HUES48 (cell line): ENCODE data around the gene TSPAN9.

Experiments
- H3K27ac ChIP-seq: one replicate; pipeline ENCODE4 v1.7.0; 2013; ENCODE audit warnings: low read depth, low read length, inconsistent platforms
- H3K27me3 ChIP-seq: 2 replicates; pipeline ENCODE4 v1.6.1; 2013; ENCODE audit warnings: mild to moderate bottlenecking, low read length; ENCODE audit not compliant: control insufficient read depth, insufficient read depth
- H3K36me3 ChIP-seq: 2 replicates; pipeline ENCODE4 v1.6.1; 2013; ENCODE audit warnings: low read length; ENCODE audit not compliant: control insufficient read depth, insufficient read depth
- H3K4me1 ChIP-seq: 2 replicates; pipeline ENCODE4 v1.6.1; 2013; ENCODE audit warnings: mild to moderate bottlenecking, low read length; ENCODE audit not compliant: control insufficient read depth, insufficient read depth
- H3K4me3 ChIP-seq: 2 replicates; pipeline ENCODE4 v1.5.1; 2013; ENCODE audit warnings: mild to moderate bottlenecking, low read depth, low read length
- H3K9ac ChIP-seq: 2 replicates; pipeline ENCODE4 v1.6.1; 2013; ENCODE audit warnings: mild to moderate bottlenecking, low read depth, low read length, moderate library complexity
- H3K9me3 ChIP-seq: 2 replicates; pipeline ENCODE4 v1.6.1; 2013; ENCODE audit warnings: low read length; ENCODE audit not compliant: control insufficient read depth, insufficient read depth

The TSPAN9 gene

GRCh38 chr12:3195337-3195736, 118.2 kb downstream of the TSPAN9 start:
- H3K9me3 ChIP-seq, result no peaks in the 10 kb centered on the region
- H3K27ac ChIP-seq, result no peak overlapping the region
- H3K36me3 ChIP-seq, result no peaks in the 10 kb centered on the region
- H3K4me3 ChIP-seq, result no peak overlapping the region
- peaks cover 10% of the 10 kb centered on the region for H3K4me1 ChIP-seq
- peaks cover 11% of the 10 kb centered on the region for H3K27me3 ChIP-seq
- H3K9ac ChIP-seq, result no peak overlapping the region

GRCh38 chr12:3195859-3196483, 118.8 kb downstream of the TSPAN9 start:
- no peaks in the 10 kb centered on the region for H3K36me3 ChIP-seq
- H3K9me3 ChIP-seq, result no peaks in the 10 kb centered on the region
- H3K4me1 ChIP-seq, result peaks cover 12% of the 10 kb centered on the region
- no peak overlapping the region for H3K27ac ChIP-seq
- H3K27me3 ChIP-seq, result peaks cover 17% of the 10 kb centered on the region
- no peak overlapping the region for H3K4me3 ChIP-seq
- no peak overlapping the region for H3K9ac ChIP-seq

- Histone ChIP-seq H3K36me3 (no peaks in the 10 kb centered on the region), H3K9ac (no peak overlapping the region), H3K27ac (no peak overlapping the region), H3K4me1 (peaks cover 17% of the 10 kb centered on the region), H3K27me3 (peaks cover 22% of the 10 kb centered on the region), H3K9me3 (no peaks in the 10 kb centered on the region), H3K4me3 (no peak overlapping the region)
Measured at GRCh38 chr12:3196488-3196887, 119.3 kb downstream of the TSPAN9 start.

- H3K9me3 ChIP-seq, result no peaks in the 10 kb centered on the region
- peaks cover 18% of the 10 kb centered on the region for H3K4me1 ChIP-seq
- H3K9ac ChIP-seq, result no peak overlapping the region
Measured at GRCh38 chr12:3197131-3197818, 120.1 kb downstream of the TSPAN9 start.

GRCh38 chr12:3199551-3200031, 122.4 kb downstream of the TSPAN9 start:
- Histone ChIP-seq H3K9ac (no peak overlapping the region; the same call in 1 of the 2 replicates), H3K4me3 (peak overlapping the region; percentile 73), H3K36me3 (no peaks in the 10 kb centered on the region), H3K27me3 (peaks cover 36% of the 10 kb centered on the region), H3K4me1 (peaks cover 30% of the 10 kb centered on the region), H3K27ac (no peak overlapping the region), H3K9me3 (no peaks in the 10 kb centered on the region)

More at GRCh38 chr12:3197131-3197818, 120.1 kb downstream of the TSPAN9 start:
- peaks cover 30% of the 10 kb centered on the region for H3K27me3 ChIP-seq
- H3K4me3 ChIP-seq, result no peak overlapping the region
- H3K36me3 ChIP-seq, result no peaks in the 10 kb centered on the region
- no peak overlapping the region for H3K27ac ChIP-seq

- Histone ChIP-seq H3K4me1 (peaks cover 30% of the 10 kb centered on the region), H3K9me3 (no peaks in the 10 kb centered on the region), H3K4me3 (peak overlapping the region; percentile 73), H3K36me3 (no peaks in the 10 kb centered on the region), H3K27me3 (peaks cover 36% of the 10 kb centered on the region), H3K9ac (no peak overlapping the region; the same call in 1 of the 2 replicates), H3K27ac (no peak overlapping the region)
Measured at GRCh38 chr12:3200032-3200617, 122.9 kb downstream of the TSPAN9 start.

GRCh38 chr12:3200814-3201233, 123.6 kb downstream of the TSPAN9 start:
- peak overlapping the region; percentile 73 for H3K4me3 ChIP-seq
- H3K27me3 ChIP-seq, result peaks cover 36% of the 10 kb centered on the region
- H3K36me3 ChIP-seq, result no peaks in the 10 kb centered on the region
- H3K4me1 ChIP-seq, result peaks cover 30% of the 10 kb centered on the region
- H3K9ac ChIP-seq, result no peak overlapping the region
- H3K27ac ChIP-seq, result no peak overlapping the region
- H3K9me3 ChIP-seq, result no peaks in the 10 kb centered on the region

- H3K4me1 ChIP-seq, result peaks cover 28% of the 10 kb centered on the region
- no peak overlapping the region for H3K9ac ChIP-seq
- H3K27me3 ChIP-seq, result peaks cover 36% of the 10 kb centered on the region
- no peaks in the 10 kb centered on the region for H3K36me3 ChIP-seq
- no peaks in the 10 kb centered on the region for H3K9me3 ChIP-seq
- H3K27ac ChIP-seq, result no peak overlapping the region
- H3K4me3 ChIP-seq, result peak overlapping the region; percentile 73
Measured at GRCh38 chr12:3201339-3202051, 124.3 kb downstream of the TSPAN9 start.

- Histone ChIP-seq H3K4me1 (peaks cover 22% of the 10 kb centered on the region), H3K36me3 (no peaks in the 10 kb centered on the region), H3K27me3 (peaks cover 36% of the 10 kb centered on the region), H3K9ac (no peak overlapping the region), H3K27ac (no peak overlapping the region), H3K9me3 (no peaks in the 10 kb centered on the region), H3K4me3 (no peak overlapping the region)
Measured at GRCh38 chr12:3202096-3202495, 124.9 kb downstream of the TSPAN9 start.

GRCh38 chr12:3202734-3203446, 125.7 kb downstream of the TSPAN9 start:
- Histone ChIP-seq H3K36me3 (no peaks in the 10 kb centered on the region), H3K27me3 (peaks cover 36% of the 10 kb centered on the region), H3K4me1 (peaks cover 27% of the 10 kb centered on the region), H3K27ac (no peak overlapping the region), H3K9ac (no peak overlapping the region), H3K9me3 (no peaks in the 10 kb centered on the region), H3K4me3 (no peak overlapping the region)
